ENCODE results near the gene PPM1A.

- no peak for TF ChIP-seq HDGF (IDR thresholded peaks at IDR 0.05; ENCODE audit: borderline replicate concordance)
- TF ChIP-seq BHLHE40 (IDR thresholded peaks at IDR 0.05; ENCODE audit: borderline replicate concordance), result no peak
- no peak for TF ChIP-seq ARNT (IDR thresholded peaks at IDR 0.05)
- no peak for TF ChIP-seq NFRKB (IDR thresholded peaks at IDR 0.05)
- TF ChIP-seq FOXM1 (IDR thresholded peaks at IDR 0.05; ENCODE audit: borderline replicate concordance), result no peak
- no peak for TF ChIP-seq ELF4 (IDR thresholded peaks at IDR 0.05)
- no peak for TF ChIP-seq PKNOX1 (IDR thresholded peaks at IDR 0.05)
- no peak for TF ChIP-seq FOXA1 (IDR thresholded peaks at IDR 0.05)
- TF ChIP-seq LEF1 (IDR thresholded peaks at IDR 0.05; ENCODE audit: borderline replicate concordance), result no peak
- TF ChIP-seq SP1 (IDR thresholded peaks at IDR 0.05), result no peak
- no peak for TF ChIP-seq FOXK2 (IDR thresholded peaks at IDR 0.05)
- no peak for TF ChIP-seq TARDBP (IDR thresholded peaks at IDR 0.05)
These were observed 35.0 kb upstream of the PPM1A start for GRCh38 chr14:60214003-60214402.
